Lower lobe of right lung (tissue), 2 donors: ENCODE data around the gene TMEM121B. TPM values are rescaled to one million over a fixed set of nuclear protein-coding genes. Genes with fewer than 3 reads are reported as not detected.

Experiments
- ATAC-seq, 2 donors: fragments of 200-7000 bp; cut with Tn5 transposase; one replicate each; pipeline ENCODE4 v1.9.1; 2020 to 2022; ENCODE audit warnings: mild to moderate bottlenecking in 2 of 2, moderate library complexity in 2 of 2
- DNase-seq: peaks from one replicate; pipeline ENCODE4 v3.0.0-alpha.2; 2020
- H3K27ac ChIP-seq: fragments of 200-600 bp; one replicate; pipeline ENCODE4 v1.8.0; 2022
- H3K27me3 ChIP-seq: fragments of 200-600 bp; one replicate; pipeline ENCODE4 v1.8.0; 2022; ENCODE audit warnings: low read depth
- H3K36me3 ChIP-seq: fragments of 200-600 bp; one replicate; pipeline ENCODE4 v1.8.0; 2022; ENCODE audit warnings: mild to moderate bottlenecking
- H3K4me1 ChIP-seq: fragments of 200-600 bp; one replicate; pipeline ENCODE4 v1.8.0; 2022
- H3K4me3 ChIP-seq: fragments of 200-600 bp; one replicate; pipeline ENCODE4 v1.8.0; 2022; ENCODE audit warnings: mild to moderate bottlenecking
- H3K9me3 ChIP-seq: fragments of 200-600 bp; one replicate; pipeline ENCODE4 v1.8.0; 2022
- CTCF ChIP-seq: fragments of 200-600 bp; IDR thresholded peaks from one replicate; pipeline ENCODE4 v1.8.0; 2022; ENCODE audit warnings: antibody characterized with exemption, mild to moderate bottlenecking
- intact Hi-C: fragments of 100-400 bp; cut with DNase I; formaldehyde crosslinking; loops from one replicate; pipeline ENCODE4 v1.11.0; 2022
- total RNA-seq: library from RNA; stranded (reverse); fragmentation: NEBNext Ultra II Directional; extraction: Animal tissue kit (Norgen Biotek cat#: 25700); gene quantifications from one replicate; pipeline ENCODE4 v1.2.1, GENCODE V29; 2021
- donor health status: DM: no; HTN: yes; CAD: no; lungs with severe emphysema.

Gene TMEM121B
- total RNA-seq, 1 donor from 2014 or later = 0.97 TPM

- H3K36me3 ChIP-seq = peaks cover 50% of the 10 kb centered on the region
- H3K4me1 ChIP-seq = peaks cover 42% of the 10 kb centered on the region
- no peak overlapping the region for H3K4me3 ChIP-seq
- DNase-seq = no peak
- no peak for ATAC-seq
- H3K9me3 ChIP-seq = no peaks in the 10 kb centered on the region
- TF ChIP-seq CTCF = no peak
- no peak overlapping the region for H3K27ac ChIP-seq
- intact Hi-C loops = no loop called here
- no peaks in the 10 kb centered on the region for H3K27me3 ChIP-seq
Measured at GRCh38 chr22:17096071-17096470, 25.1 kb downstream of the TMEM121B start.

- Histone ChIP-seq H3K27ac (no peak overlapping the region), H3K9me3 (no peaks in the 10 kb centered on the region), H3K27me3 (no peaks in the 10 kb centered on the region), H3K36me3 (peaks cover 45% of the 10 kb centered on the region), H3K4me1 (peaks cover 36% of the 10 kb centered on the region), H3K4me3 (no peak overlapping the region)
- DNase-seq (no peak), ATAC-seq (no peak)
- TF ChIP-seq CTCF = no peak
- intact Hi-C loops = no loop called here
Measured at GRCh38 chr22:17095538-17095937, 25.6 kb downstream of the TMEM121B start.

- H3K4me3 ChIP-seq = no peak overlapping the region
- no peaks in the 10 kb centered on the region for H3K9me3 ChIP-seq
- DNase-seq = no peak
- TF ChIP-seq CTCF = no peak
- peaks cover 20% of the 10 kb centered on the region for H3K4me1 ChIP-seq
- no peak overlapping the region for H3K27ac ChIP-seq
- peaks cover 20% of the 10 kb centered on the region for H3K36me3 ChIP-seq
- no peaks in the 10 kb centered on the region for H3K27me3 ChIP-seq
- ATAC-seq = no peak
- intact Hi-C loops = no loop called here
Measured at GRCh38 chr22:17093081-17093480, 28.1 kb downstream of the TMEM121B start.

- no peak overlapping the region for H3K27ac ChIP-seq
- DNase-seq (no peak), ATAC-seq (no peak)
- peaks cover 8% of the 10 kb centered on the region for H3K36me3 ChIP-seq
- H3K27me3 ChIP-seq = no peaks in the 10 kb centered on the region
- H3K9me3 ChIP-seq = no peaks in the 10 kb centered on the region
- intact Hi-C loops = no loop called here
- H3K4me1 ChIP-seq = peaks cover 20% of the 10 kb centered on the region
- H3K4me3 ChIP-seq = no peak overlapping the region
- TF ChIP-seq CTCF = no peak
Measured at GRCh38 chr22:17091851-17092250, 29.3 kb downstream of the TMEM121B start.

- no peak for TF ChIP-seq CTCF
- DNase-seq (no peak), ATAC-seq (no peak)
- Histone ChIP-seq H3K27me3 (no peaks in the 10 kb centered on the region), H3K36me3 (peaks cover 7% of the 10 kb centered on the region), H3K4me3 (no peak overlapping the region), H3K9me3 (no peaks in the 10 kb centered on the region), H3K4me1 (peaks cover 26% of the 10 kb centered on the region), H3K27ac (no peak overlapping the region)
- intact Hi-C loops = no loop called here
Measured at GRCh38 chr22:17090550-17090949, 30.6 kb downstream of the TMEM121B start.
